Daoy (cell line): ENCODE data around the gene PSMB10. TPM values are rescaled to one million over a fixed set of nuclear protein-coding genes. Genes with fewer than 3 reads are reported as not detected.
A peak's percentile ranks its signal among the peaks of the same experiment; 100 is the strongest.
"Not testable (repeated sequence)": the region's sequence is repeated elsewhere in the genome, so short reads cannot be mapped to it uniquely, and the experiment has no call there.

ENCODE experiments used
- DNase-seq: peaks from one replicate; pipeline ENCODE4 v3.0.0-alpha.2; 2015; ENCODE audit warnings: low read depth
- total RNA-seq: library from RNA; depleted of rRNA; stranded (reverse); fragments of >200 nt; shearing (Covaris generic); gene quantifications from 2 replicates; pipeline ENCODE4 v1.2.3, GENCODE V29; 2014

PSMB10 gene
- total RNA-seq, 1 experiment from 2014 or later = 58.1 TPM

- peak; percentile 38 for DNase-seq
These were observed 5.5 kb upstream of the PSMB10 start for GRCh38 chr16:67942200-67942509.

- DNase-seq = no peak
These were observed 5.0 kb upstream of the PSMB10 start for GRCh38 chr16:67941469-67942199.

GRCh38 chr16:67940446-67941089 lies 3.9 kb upstream of the PSMB10 start:
- DNase-seq = no peak

- DNase-seq = no peak
These were observed 3.1 kb upstream of the PSMB10 start for GRCh38 chr16:67939507-67940445.

- not testable (repeated sequence) for DNase-seq
These were observed 1.1 kb upstream of the PSMB10 start for GRCh38 chr16:67937713-67938112.

- no peak for DNase-seq
These were observed 393 bp upstream of the PSMB10 start for GRCh38 chr16:67936880-67937605.

GRCh38 chr16:67935402-67936123 lies 1.1 kb downstream of the PSMB10 start:
- DNase-seq = peak; percentile 95

GRCh38 chr16:67935101-67935401 lies 1.6 kb downstream of the PSMB10 start:
- no peak for DNase-seq

GRCh38 chr16:67934306-67935100 lies 2.1 kb downstream of the PSMB10 start:
- no peak for DNase-seq

GRCh38 chr16:67933805-67934204 lies 2.8 kb downstream of the PSMB10 start:
- DNase-seq = no peak

- DNase-seq = no peak
These were observed 4.2 kb downstream of the PSMB10 start for GRCh38 chr16:67932462-67932840.

- DNase-seq = no peak
These were observed 4.8 kb downstream of the PSMB10 start, which contains the start of gene CTRL for GRCh38 chr16:67931712-67932461. TSS of gene CTRL (minus strand) at chr16:67931862. CDS start at chr16:67931852, 10 bp downstream.

GRCh38 chr16:67930678-67931211 lies 5.9 kb downstream of the PSMB10 start:
- no peak for DNase-seq

- no peak for DNase-seq
These were observed 6.5 kb downstream of the PSMB10 start for GRCh38 chr16:67930191-67930590.

- peak; percentile 69 for DNase-seq
These were observed 7.9 kb downstream of the PSMB10 start for GRCh38 chr16:67928561-67929364.

GRCh38 chr16:67928147-67928546 lies 8.5 kb downstream of the PSMB10 start:
- no peak for DNase-seq

GRCh38 chr16:67927131-67927941 lies 9.3 kb downstream of the PSMB10 start:
- no peak for DNase-seq
